ENCODE data around the gene SORL1.

SORL1 gene

GRCh38 chr11:121587182-121587581 lies 135.1 kb downstream of the SORL1 start:
- no peak for DNase-seq (ENCODE audit: low read depth in 3 of 3)

- no peak for DNase-seq (ENCODE audit: low read depth in 3 of 3)
These were observed 136.6 kb downstream of the SORL1 start for GRCh38 chr11:121588747-121589146.

DNA sequence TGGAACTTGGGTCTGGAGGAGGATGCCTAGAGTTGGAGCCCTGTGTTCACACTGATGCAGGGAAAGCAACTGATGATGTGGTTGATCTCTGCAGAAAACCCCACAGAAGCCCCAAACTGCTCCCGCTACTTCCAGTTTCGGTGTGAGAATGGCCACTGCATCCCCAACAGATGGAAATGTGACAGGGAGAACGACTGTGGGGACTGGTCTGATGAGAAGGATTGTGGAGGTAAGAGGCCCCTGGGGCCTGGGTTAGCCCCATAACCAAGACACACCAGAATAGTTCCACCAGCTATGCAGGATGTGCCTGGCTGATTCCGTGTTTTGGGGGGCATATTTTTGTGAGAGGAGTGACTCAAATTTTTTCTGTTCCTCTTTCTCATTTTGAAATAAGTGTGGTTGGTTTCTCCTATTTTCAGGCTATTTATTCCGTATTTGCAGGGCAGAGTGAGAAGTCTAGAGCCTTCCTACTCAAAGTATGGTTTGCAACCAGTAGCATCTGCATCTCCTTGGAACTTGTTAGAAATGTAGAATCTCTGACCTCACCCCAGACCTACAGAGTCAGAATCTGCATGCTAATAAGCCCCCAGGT lies 137.9 kb downstream of the SORL1 start:
- no peak for DNase-seq (ENCODE audit: low read depth in 3 of 3)

GRCh38 chr11:121590772-121591404 lies 138.8 kb downstream of the SORL1 start:
- no peak for DNase-seq (ENCODE audit: low read depth in 3 of 3)

GRCh38 chr11:121591405-121592033 lies 139.4 kb downstream of the SORL1 start:
- DNase-seq (ENCODE audit: low read depth in 3 of 3) = peak; percentile 13 to 62 (median 47)

DNA sequence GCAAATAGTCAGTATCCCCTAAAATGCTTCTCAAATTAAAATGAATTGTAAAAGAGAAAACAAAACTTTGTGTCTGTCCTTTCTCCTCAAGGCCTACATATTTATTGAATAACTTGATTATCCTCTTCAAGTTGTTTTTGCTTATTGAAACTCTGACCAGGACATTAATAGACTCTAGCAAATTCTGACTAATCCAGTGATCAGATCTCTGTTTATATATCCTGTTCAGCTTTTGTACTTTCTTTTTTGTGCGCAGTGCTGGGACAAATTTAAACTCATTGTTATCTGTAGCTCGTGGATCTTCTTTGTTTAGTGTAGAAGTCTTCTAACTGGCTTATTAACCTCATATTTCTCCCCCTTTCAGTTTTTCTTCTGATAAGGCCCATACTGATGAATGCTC lies 140.6 kb downstream of the SORL1 start:
- DNase-seq (ENCODE audit: low read depth in 3 of 3) = no peak

GRCh38 chr11:121595717-121596161 lies 143.6 kb downstream of the SORL1 start:
- no peak for DNase-seq (ENCODE audit: low read depth in 3 of 3)

DNA sequence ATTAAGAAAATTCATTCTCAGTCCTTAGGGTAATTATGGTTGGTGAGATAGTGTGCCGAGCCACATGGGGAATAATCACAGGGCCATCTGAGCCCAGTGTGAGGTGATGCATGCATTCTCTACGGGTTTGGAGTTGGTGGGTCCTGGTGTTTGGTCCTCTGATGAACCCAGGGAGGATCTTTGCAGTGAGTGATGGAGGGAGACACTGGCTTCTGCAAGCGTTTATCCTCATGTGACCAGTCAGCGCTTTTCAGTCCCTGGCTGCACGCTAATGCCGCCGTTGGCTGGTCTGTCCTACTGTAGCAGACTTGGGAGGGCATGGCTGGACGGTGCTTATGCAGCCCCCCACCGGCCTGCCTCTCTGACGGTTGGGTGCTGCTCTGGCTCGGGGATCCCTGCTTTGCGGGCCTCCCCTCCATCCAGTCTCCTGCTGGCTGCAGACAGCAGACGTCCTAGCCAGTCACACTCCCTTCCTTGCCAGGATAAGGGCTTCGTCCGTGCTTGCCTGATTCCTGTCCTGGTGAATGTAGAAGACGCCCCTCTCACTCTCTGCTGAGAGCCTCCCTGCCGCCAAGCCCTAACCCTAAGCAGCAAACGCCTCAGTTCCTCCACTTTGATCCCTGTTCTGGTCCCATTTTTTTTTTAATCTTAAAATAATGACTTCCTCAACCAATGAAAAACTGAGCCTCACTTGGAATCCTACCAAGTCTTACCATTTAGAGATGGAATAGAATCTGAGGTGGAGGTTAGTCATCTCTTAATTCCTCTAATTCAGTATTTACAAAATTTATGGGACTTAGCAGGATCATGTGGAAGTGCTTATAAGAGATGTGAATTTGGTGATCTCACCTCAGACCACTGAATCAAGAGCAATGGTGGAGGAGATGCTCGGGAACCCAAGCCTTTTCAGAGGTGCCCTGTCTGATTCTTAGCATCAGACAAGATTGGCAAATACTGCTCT lies 144.4 kb downstream of the SORL1 start:
- no peak for DNase-seq (ENCODE audit: low read depth in 3 of 3)

DNA sequence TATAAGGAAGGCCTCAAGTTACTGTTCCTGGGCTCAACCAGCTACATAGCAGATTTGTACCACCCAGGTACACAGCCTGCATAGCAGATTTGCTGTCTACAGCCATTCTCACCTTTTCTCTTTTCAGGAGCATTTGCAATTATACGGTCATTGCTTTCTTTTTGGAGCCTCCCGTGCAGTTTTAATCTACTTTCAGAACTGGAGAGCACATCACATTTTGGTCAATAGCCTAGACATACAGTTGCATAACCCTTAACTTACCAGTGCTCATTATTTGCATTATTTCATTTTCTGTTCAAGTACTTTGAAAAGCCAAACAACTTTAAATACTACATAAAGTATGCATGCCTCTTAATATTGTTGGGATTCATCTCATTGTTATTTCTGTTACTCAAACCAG lies 151.2 kb downstream of the SORL1 start:
- DNase-seq (ENCODE audit: low read depth in 3 of 3) = no peak

- no peak for DNase-seq (ENCODE audit: low read depth in 3 of 3)
These were observed 152.0 kb downstream of the SORL1 start for GRCh38 chr11:121604152-121604551.

GRCh38 chr11:121606354-121606753 lies 154.2 kb downstream of the SORL1 start:
- DNase-seq (ENCODE audit: low read depth in 3 of 3) = no peak

DNA sequence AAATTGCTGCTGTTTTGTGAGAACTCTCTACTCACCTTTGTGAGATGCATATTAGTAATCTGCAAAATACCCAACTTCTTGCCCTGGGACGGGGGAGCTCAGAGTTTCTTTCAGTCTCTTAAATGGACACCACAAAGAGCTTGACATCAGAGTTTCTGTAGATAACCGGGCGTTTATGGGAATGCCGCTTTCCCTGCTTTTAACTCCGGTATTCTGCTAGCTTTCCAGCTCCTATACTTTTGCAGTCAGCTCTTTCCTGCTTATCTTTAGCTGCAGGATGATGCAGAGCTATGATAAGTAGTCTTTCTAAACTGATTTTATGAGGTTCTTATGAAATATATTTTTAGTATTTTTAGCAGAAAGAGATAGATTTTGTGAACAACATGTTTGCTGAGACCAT lies 155.2 kb downstream of the SORL1 start:
- DNase-seq (ENCODE audit: low read depth in 3 of 3) = no peak

- no peak for DNase-seq (ENCODE audit: low read depth in 3 of 3)
These were observed 156.5 kb downstream of the SORL1 start for GRCh38 chr11:121608545-121609098.

DNA sequence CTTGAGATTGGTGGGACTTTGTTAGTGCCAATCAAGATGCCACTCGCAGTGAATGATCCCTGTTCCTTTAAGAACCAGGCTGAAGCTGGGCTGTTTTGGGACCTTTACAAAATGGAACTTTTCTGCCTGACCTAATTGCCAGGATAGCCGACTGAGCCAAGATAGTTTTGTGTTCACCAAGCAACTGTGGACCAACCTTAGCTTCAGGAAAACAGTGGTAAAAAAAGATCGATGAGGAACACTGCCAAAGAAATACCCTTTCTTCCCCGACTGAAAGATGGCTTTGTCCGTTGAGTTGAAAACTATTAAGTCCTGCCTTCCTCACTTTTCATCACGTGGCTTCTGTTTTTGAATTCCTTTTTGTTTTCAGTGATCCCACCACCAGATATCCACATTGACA lies 158.6 kb downstream of the SORL1 start:
- DNase-seq (ENCODE audit: low read depth in 3 of 3) = no peak

DNA sequence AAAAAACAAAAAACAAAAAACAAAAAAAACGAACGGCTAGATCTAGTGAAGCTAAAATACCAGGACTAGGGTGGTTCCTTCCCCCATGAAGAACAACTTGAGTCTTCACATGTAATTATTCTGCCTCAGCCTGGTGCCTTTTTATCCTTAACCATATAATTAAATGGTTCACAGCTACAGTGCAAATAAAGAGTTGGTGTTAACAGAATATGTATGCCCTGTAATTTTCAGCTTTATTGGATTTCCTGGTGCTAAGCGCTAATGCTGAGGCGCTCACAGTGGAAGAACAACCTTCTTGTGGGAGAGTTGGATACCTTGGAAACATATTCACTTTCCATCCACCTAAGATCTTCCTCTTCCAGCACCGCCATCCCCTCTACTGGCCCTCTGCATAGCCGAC lies 159.1 kb downstream of the SORL1 start:
- DNase-seq (ENCODE audit: low read depth in 3 of 3) = no peak

DNA sequence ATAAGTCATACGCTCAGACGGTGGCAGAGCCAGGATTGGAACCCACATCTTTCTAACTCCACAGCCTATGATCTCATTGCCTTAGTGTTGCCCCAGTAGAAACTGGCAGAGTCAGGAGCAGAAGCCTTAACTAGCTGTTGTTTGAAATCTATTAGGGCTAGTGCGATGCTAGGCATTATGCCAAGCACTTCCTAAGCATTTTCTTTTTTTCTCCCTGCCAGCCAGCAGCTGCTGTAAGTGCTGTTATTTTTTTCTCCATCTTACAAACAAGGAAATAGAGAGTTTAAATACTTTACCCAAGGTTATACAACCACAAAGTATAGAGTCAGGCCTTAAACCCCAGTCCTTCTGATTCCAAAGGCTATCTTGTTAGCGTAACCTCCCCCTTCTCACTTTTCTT lies 161.6 kb downstream of the SORL1 start:
- no peak for DNase-seq (ENCODE audit: low read depth in 3 of 3)

DNA sequence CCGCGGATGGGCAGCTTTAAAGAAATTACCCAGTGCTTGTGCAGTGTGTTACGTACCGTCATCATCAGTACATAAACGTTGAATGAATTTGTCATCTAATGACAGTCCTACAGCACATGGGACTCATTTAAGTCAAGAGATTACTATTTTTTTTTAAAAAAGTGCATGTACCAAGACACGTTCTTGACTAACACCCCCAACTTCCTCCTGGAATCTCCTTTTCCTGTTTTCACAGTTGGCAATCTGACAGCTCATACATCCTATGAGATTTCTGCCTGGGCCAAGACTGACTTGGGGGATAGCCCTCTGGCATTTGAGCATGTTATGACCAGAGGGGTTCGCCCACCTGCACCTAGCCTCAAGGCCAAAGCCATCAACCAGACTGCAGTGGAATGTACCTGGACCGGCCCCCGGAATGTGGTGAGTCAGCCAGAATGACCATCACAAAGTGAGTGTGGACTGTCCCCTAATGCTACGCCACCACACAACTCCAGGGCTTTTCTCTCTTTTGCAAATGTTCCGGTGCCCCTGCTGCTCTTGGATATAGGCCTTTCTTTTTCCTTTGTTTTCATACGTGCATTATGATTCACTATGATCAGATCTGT lies 162.6 kb downstream of the SORL1 start:
- DNase-seq (ENCODE audit: low read depth in 3 of 3) = no peak

DNA sequence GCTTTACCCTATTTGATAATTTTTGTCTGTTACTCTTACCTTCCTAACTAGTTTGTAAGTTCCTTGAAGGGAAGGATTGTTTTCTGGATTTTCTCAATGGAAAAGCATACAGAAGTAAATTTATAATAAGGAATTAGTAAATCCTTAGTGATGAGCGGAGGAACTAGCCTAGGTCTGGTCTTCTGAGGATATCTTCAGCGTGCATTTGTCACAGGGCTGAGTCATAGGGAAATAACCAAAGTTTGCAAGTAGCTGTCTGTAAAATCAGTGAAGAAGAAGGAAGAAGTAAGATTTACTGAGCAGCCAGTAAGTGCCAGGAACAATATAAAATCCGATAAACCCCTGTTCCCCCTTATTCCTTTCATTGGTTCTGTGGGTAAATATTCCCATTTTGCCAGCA lies 163.4 kb downstream of the SORL1 start:
- no peak for DNase-seq (ENCODE audit: low read depth in 3 of 3)

- no peak for DNase-seq (ENCODE audit: low read depth in 3 of 3)
These were observed 166.4 kb downstream of the SORL1 start for GRCh38 chr11:121618516-121618915.

- no peak for DNase-seq (ENCODE audit: low read depth in 3 of 3)
These were observed 173.8 kb downstream of the SORL1 start for GRCh38 chr11:121625777-121626506.

- DNase-seq (ENCODE audit: low read depth in 3 of 3) = no peak
These were observed 174.4 kb downstream of the SORL1 start for GRCh38 chr11:121626507-121626875.
